Non-pigmented ciliary epithelial cell (primary cell): ENCODE data around the gene ASCL2.

Source experiments
- DNase-seq: peaks from one replicate; pipeline ENCODE4 v3.0.0-alpha.2; 2010; ENCODE audit warnings: low read depth

ASCL2 gene

GRCh38 chr11:2308713-2309112 lies 38.3 kb upstream of the ASCL2 start:
- DNase-seq, result no peak

DNA sequence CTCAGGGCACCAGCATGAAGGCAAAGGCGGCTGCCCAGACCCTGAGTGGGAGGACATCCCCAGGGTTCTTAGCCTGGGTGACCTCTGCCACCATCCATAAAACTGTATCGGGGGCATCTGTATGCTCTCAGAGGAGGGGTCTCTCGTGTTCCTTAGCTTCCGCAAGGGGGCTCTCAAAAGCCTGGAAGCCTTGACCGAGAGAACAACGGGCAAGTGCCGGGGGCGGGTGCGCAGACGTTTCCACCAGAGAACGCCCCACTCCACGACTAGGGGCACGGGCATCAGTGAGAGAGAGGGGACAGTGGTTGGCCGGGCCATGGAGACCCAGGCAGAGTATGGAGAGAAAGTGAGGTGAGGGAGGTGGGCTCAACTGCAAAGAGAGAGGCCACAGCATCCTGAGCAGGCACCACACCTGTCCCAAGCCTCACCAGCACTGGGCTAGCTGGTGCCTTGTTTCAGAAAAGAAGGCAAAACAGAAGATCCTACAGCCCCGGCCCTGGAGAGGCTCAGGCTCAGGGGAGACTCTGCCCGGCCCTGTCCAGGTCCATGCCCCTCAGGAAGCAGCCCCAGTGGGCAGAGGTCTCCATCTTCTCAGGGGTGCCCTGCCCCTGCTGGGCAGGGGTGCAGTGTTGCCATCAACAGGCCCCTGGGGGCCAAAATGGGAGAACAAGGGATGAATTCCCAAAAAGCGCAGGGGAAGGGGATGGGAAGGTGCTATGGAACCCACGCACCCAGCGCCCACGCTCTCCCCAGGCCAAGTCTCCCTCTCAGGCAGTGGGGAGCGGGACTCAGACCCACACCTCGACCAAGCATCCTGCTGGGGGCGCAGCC lies 37.3 kb upstream of the ASCL2 start:
- no peak for DNase-seq

- no peak for DNase-seq
Measured at GRCh38 chr11:2306877-2307500, 36.6 kb upstream of the ASCL2 start.

- DNase-seq, result no peak
Measured at GRCh38 chr11:2306452-2306823, 36.0 kb upstream of the ASCL2 start.

- no peak for DNase-seq
Measured at GRCh38 chr11:2305788-2306451, 35.5 kb upstream of the ASCL2 start.

DNA sequence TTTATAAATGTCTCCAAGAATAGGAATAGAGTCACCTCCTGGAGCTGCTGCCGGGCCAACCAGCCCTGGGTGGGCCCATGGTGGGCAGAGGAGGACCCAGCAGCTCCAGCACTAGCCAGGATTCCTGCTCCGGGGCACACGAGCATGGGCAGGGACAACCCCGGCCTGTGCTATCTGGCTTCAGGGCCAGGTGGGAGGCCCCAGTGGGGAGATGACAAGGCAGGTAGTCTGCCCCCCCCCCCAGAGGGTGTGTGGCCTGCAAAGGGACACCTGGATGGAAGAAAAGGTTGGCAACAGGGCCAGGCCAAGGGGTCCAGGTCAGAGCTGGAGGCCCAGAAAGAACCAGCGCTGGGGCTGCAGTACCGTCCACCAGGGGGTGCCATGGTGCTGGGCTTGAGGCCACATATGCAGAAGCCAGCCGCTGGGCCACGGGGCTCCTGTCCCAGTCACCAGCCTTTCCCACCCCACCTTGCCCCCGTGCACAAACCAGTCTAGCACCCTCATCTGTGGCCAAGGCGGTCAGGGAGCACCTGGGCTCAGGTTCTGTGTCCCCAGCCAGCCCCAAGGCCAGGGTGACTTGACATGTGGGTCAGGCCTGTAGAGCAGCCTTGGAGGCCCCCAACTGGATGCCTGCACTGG lies 34.9 kb upstream of the ASCL2 start:
- no peak for DNase-seq

DNA sequence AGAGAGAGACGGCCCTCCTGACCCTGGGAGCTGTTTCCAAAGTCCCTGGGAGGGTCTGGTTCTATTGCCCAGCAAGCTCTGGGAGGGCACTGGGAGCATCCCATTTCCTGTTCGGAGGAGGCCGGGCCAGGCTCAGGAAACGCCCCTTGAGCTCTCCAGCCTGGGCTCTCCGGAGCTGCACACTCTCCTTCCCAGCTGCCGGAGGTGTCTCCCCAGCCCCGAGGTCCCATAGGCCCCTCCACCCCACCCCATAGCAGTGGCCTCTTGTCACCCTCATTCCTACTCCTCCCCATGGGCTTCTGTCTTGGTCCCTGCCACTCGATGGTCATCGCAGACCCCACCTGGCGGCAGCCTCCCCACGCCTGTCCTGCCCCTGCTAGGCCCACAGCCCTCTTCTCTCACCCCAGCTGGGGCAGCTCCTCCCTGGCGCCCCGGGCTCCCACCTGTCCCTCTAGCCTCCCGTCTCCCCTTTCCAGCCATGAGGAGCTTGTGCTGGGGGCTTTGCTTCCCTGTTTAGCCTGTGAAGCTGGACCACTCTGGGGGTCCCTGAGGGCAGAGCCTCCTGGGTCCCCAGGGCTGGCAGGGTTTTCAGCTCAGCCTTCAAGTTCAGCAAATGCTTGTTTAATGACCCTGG lies 34.2 kb upstream of the ASCL2 start:
- DNase-seq, result no peak

- DNase-seq, result no peak
Measured at GRCh38 chr11:2303627-2304505, 33.5 kb upstream of the ASCL2 start.

DNA sequence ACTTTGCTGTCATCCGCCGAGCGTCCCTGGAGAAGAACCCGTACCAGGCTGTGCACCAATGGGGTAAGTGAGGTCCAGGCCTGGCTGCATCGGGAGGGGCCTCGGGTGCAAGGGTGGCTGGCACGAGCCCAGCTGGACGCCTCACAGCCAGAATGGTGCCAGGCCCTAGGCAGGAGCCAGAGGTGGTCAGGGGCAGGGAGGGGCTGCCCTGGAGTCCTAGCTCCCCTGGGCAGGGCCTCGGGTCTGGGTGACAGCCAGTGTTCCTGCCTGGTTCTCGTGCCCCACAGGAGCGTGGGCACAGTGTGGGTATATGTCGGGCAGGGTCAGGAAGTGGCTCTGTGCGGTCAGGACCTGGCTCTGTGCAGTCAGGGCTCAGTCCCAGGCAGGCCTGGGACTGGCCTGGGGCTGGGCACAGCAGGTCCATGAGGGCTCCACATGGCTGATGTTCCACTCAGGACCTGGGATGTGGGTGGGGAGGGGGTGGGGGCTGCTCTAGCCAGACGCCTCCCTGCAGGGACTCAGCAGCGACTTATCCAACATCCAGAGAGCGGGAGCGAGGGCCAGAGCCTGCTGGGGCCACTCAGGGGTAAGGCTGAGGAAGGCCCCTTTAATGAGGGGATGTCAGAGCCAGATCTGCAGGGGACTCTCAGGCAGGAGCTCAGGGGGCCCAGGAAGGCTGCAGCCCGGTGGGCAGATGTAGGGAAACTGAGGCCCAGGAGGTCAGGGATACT lies 32.7 kb upstream of the ASCL2 start:
- no peak for DNase-seq

- no peak for DNase-seq
Measured at GRCh38 chr11:2302306-2302895, 32.0 kb upstream of the ASCL2 start.

GRCh38 chr11:2301631-2302305 lies 31.4 kb upstream of the ASCL2 start, which contains the start of the genes C11orf21 and TSPAN32:
Gene C11orf21, minus strand, starts transcription at chr11:2301918. Its CDS starts 110 bp downstream, at chr11:2301808.
Gene TSPAN32, plus strand, starts transcription at chr11:2302013. Its CDS starts 137 bp downstream, at chr11:2302150.
- no peak for DNase-seq

- no peak for DNase-seq
Measured at GRCh38 chr11:2300936-2301630, 30.7 kb upstream of the ASCL2 start.

GRCh38 chr11:2300290-2300935 lies 30.0 kb upstream of the ASCL2 start:
- DNase-seq, result no peak

GRCh38 chr11:2299773-2300172 lies 29.4 kb upstream of the ASCL2 start:
- no peak for DNase-seq

DNA sequence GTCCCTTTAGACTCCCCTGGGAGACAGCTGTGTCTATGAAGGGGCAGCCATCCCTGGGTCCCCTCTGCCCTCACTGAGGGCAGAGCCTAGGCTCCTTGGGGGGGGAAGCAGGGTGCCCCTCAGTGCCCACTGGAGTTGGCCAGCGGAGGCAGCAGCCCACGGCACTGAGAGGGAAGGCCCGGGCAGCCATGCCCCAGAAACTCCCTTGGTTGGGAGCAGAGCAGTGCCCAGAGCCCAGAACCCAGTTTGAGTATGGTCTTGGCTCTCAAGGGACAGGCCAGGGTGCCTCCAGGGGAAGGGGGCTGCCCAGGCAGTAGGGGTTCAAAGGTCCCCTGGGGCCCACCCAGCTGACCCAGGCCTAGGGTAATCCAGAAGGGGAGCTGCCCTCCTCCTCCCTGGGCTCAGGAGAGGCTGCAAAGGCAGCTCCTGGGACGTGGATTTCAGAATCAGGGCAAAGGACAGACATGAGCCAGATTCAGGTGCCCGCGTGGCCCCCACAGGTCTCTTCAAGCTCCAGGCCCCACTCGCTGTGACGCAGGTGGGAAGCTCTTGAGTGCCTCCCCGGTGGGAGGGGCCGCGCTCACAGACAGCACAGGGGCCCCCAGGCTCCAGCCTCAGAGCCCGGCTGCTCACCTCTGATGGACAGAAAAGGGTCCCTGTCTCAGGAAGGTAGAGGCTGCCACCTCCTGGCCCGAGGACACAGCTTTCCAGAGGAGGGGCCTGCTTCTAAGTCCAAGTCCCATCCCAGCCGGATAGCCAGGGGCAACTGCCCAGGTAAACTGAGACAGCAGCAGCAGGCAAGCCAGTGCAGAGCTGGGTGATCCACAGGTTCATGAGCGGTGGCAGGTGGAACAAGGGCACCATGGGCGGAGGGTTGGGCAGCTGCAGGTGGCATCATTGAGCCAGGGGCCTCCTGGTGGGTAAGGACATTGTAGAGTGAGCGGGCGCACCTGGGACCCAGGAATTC lies 28.7 kb upstream of the ASCL2 start:
- DNase-seq, result no peak

DNA sequence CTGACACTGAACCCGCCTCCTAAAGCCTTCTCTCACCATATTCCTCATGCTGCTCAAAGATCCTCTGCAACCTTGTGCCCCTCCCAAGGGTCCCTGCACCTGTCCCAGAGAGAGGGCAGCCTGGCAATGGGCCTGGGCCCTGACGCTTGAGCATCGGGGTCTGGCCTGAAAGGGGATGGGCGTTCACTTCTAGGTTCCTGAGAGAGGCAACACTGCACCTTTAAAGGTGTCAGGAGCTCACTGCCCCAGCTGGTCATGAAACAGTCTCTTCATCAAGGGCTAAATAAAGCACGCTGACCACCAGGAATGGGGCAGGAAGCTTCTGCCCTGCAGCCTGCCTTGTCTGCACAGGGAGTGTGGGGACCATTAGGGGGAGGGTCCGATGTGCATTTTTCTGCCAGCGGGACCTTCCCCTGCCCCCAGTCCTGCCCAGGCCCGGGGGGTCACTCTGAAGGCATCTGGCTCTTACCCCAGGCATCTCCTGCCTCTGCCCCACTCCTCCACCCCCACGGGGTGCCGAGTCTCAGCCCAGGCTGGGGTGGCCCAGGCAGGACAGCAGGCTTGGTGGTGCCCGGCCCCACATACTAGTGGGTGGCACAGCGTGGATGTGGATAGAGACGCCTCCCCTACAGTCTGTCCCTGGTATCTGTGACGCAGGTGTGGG lies 27.9 kb upstream of the ASCL2 start:
- no peak for DNase-seq
